ENCODE measurements around the gene WDR62.
A peak's percentile ranks its signal among the peaks of the same experiment; 100 is the strongest.

The WDR62 gene

DNA sequence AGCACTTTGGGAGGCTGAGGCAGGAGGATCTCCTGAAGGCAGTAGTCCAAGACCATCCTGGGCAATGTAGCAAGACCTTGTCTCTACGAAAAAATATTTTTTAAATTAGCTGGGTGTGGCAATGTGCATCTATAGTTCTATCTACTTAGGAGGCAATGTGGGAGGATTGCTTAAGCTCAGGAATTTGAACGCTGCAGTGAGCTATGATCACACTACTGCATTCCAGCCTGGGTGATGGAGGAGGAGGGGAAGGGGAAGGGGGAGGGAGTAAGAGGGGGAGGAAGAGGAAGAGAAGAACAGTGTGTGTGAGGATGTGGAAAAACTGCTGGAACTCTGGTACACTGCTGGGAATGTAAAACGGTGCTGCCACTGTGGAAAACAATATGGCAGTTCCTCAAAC lies 12.9 kb upstream of the WDR62 start:
- in situ Hi-C loops (cut with MboI; ENCODE audit: low pct_unique_long_range_greater_than_20kb, low sequenced_read_pairs, unreplicated experiment), result no loop called here
- DNase-seq (ENCODE audit: low spot score), result no peak
- TF ChIP-seq, protein P1, sequence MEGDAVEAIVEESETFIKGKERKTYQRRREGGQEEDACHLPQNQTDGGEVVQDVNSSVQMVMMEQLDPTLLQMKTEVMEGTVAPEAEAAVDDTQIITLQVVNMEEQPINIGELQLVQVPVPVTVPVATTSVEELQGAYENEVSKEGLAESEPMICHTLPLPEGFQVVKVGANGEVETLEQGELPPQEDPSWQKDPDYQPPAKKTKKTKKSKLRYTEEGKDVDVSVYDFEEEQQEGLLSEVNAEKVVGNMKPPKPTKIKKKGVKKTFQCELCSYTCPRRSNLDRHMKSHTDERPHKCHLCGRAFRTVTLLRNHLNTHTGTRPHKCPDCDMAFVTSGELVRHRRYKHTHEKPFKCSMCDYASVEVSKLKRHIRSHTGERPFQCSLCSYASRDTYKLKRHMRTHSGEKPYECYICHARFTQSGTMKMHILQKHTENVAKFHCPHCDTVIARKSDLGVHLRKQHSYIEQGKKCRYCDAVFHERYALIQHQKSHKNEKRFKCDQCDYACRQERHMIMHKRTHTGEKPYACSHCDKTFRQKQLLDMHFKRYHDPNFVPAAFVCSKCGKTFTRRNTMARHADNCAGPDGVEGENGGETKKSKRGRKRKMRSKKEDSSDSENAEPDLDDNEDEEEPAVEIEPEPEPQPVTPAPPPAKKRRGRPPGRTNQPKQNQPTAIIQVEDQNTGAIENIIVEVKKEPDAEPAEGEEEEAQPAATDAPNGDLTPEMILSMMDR (IDR thresholded peaks at IDR 0.05; ENCODE audit: extremely low read depth, insufficient read depth, missing control alignments), result no peak

DNA sequence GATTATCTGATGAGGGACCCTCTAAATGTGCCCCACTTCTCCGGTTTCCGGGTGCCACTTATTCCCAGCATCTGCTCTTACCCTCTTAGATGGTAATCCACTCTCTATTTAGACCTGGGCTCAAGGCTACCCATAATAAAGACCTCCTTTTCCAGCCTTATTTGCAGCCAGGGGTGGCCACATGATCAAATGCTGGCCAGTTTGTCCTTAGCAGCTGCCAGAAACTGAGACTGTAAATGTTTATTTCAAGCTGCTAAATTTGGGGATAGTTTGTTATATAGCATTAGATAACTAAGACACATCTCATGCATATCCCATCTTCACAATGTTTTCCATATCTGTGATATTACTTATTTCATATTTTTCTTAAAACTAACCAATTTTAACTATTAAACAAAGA lies 10.7 kb upstream of the WDR62 start:
- TF ChIP-seq, protein P1 (IDR thresholded peaks at IDR 0.05; ENCODE audit: extremely low read depth, insufficient read depth, missing control alignments), result no peak
- no peak for DNase-seq (ENCODE audit: low spot score)
- in situ Hi-C loops (cut with MboI; ENCODE audit: low pct_unique_long_range_greater_than_20kb, low sequenced_read_pairs, unreplicated experiment), result no loop called here

DNA sequence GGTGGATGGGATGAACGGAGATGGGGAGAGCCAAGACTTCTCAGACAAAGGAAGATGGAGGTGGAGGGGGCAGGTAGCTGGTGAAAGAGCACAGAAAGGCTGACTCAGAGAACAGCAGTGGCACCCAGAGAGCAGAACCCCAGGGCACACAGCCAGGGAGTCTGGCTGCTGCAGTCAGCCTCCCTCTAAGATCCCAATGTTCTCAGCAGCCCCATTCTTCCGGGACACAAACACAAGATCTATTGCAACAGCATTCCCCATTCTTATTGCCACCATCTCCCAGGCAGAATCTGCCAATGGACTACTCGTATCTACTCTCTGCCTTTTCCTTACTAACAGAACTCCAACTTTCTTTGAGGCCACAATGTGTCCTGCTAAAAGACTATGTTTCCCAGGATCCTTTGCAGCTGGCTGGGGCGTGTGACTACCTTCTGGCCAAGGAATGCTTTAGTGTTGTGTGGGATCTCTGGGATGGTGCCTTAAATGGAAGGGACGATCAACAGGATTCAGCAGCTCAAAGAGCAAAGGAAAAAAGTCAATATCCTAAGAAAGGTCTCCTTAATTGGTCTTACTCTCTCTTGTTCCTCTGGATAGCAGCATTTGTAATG lies 8.2 kb upstream of the WDR62 start:
- DNase-seq (ENCODE audit: low spot score), result no peak
- in situ Hi-C loops (cut with MboI; ENCODE audit: low pct_unique_long_range_greater_than_20kb, low sequenced_read_pairs, unreplicated experiment), result no loop called here
- TF ChIP-seq, protein P1 (IDR thresholded peaks at IDR 0.05; ENCODE audit: extremely low read depth, insufficient read depth, missing control alignments), result no peak

DNA sequence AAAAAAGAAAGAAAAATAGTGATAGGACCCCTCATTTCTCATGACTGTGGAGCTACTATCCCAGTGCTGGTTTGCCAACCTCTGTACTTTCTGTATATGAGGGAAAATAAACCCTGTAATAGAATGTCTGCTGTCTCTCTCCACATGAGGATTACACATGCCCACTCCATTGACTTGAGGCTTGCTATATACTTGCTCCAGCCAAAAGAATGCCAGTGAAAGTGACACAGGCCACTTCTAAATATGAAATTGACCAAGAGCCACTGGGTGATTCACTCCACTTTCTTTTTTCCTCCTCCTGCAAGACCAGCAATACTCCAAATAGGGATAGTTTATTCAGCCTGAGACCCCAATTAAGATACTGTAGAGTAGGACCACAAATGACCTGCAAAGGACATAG lies 6.9 kb upstream of the WDR62 start:
- in situ Hi-C loops (cut with MboI; ENCODE audit: low pct_unique_long_range_greater_than_20kb, low sequenced_read_pairs, unreplicated experiment), result no loop called here

DNA sequence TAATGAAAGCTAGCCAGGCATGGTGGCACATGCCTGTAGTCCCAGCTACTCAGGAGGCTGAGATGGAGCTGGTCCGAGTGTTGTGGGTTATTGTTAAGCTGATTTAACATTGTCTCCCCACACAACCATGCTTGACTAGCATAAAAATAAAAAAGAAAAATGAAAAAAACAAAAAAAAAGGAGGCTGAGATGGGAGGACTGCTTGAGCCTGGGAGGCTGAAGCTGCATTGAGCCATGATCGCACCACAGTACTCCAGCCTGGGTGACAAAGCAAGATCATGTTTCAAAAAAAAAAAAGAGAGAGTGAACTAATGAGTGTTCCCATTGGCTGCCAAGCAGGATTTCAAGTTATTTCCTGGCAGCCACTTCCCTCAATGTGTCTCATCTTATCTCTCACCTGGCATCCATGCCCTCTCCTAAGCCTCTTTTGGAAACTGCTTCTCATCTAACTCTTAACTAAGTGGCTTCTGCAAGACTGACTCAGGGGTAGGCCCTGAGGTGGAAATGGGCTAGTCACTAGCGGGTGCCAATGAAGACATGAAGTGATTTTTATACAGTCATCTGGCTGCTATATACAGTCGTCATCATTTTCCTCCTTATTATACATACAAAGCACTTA lies 5.5 kb upstream of the WDR62 start:
- in situ Hi-C loops (cut with MboI; ENCODE audit: low pct_unique_long_range_greater_than_20kb, low sequenced_read_pairs, unreplicated experiment), result no loop called here
- TF ChIP-seq, protein P1 (IDR thresholded peaks at IDR 0.05; ENCODE audit: extremely low read depth, insufficient read depth, missing control alignments), result no peak
- DNase-seq (ENCODE audit: low spot score), result no peak

More for the DNA sequence above, 6.9 kb upstream of the WDR62 start:
- TF ChIP-seq, protein P1 (IDR thresholded peaks at IDR 0.05; ENCODE audit: extremely low read depth, insufficient read depth, missing control alignments), result no peak
- no peak for DNase-seq (ENCODE audit: low spot score)

DNA sequence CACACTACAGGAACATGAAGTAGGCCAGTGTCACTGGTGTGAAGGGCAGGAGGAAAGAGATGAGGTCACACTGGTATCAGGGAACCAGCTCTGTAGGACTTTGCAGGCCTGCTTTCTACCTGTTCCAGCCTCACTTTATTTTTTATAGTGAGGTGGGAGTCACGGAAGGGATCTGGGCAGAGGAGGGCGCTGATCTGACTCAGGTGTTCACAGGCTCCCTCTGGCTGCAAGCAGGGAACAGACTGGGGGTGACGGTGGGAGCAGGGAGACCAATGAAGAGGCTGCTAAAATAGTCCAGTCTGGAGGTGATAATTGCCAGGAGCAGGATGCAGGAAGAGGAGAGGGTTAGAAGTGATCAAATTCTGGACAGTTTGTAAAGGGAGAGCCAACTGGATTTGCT lies 3.5 kb upstream of the WDR62 start:
- no peak for DNase-seq (ENCODE audit: low spot score)
- TF ChIP-seq, protein P1 (IDR thresholded peaks at IDR 0.05; ENCODE audit: extremely low read depth, insufficient read depth, missing control alignments), result peak; percentile 33
- in situ Hi-C loops (cut with MboI; ENCODE audit: low pct_unique_long_range_greater_than_20kb, low sequenced_read_pairs, unreplicated experiment), result no loop called here
